MCF 10A (cell line): Measurements from ENCODE around the gene TNP2. TPM values are rescaled to one million over a fixed set of nuclear protein-coding genes. Genes with fewer than 3 reads are reported as not detected.

Experiments used
- BruUV-seq: library from RNA; stranded (reverse); fragments of 400-500 nt; replicated peaks from 2 replicates; lab custom pipeline; 2021; lab: Mats Ljungman, UMichigan
- CTCF ChIA-PET: fragments of 300-600 bp; sonication (Branson Sonifier 250); formaldehyde crosslinking; extraction: SDS; loops from one replicate; lab custom pipeline; 2021; ENCODE audit warnings: antibody characterized with exemption, inconsistent platforms; lab: Yijun Ruan, JAX
- POLR2A ChIA-PET: fragments of 300-600, 350-650 bp; sonication (Branson Sonifier 250); formaldehyde crosslinking; extraction: SDS; loops from one replicate; lab custom pipeline; 2020; ENCODE audit warnings: antibody characterized with exemption, inconsistent platforms; lab: Yijun Ruan, JAX
- DNase-seq: peaks from one replicate; pipeline ENCODE4 v3.0.0-alpha.2; 2018; ENCODE audit not compliant: unreplicated experiment
- H3K27ac Mint-ChIP-seq: one replicate; pipeline ENCODE4 v1.8.0; 2022; ENCODE audit warnings: mild to moderate bottlenecking, low read depth, mixed read lengths; ENCODE audit not compliant: unreplicated experiment
- H3K27me3 Mint-ChIP-seq: one replicate; pipeline ENCODE4 v1.8.0; 2022; ENCODE audit warnings: mixed read lengths; ENCODE audit not compliant: insufficient read depth, unreplicated experiment
- H3K36me3 Mint-ChIP-seq: one replicate; pipeline ENCODE4 v1.8.0; 2022; ENCODE audit warnings: mild to moderate bottlenecking, moderate library complexity, mixed read lengths; ENCODE audit not compliant: insufficient read depth, unreplicated experiment
- H3K4me1 Mint-ChIP-seq: one replicate; pipeline ENCODE4 v1.8.0; 2022; ENCODE audit warnings: mixed read lengths; ENCODE audit not compliant: insufficient read depth, unreplicated experiment
- H3K4me3 Mint-ChIP-seq: one replicate; pipeline ENCODE4 v1.8.0; 2022; ENCODE audit warnings: mild to moderate bottlenecking, moderate library complexity, mixed read lengths; ENCODE audit not compliant: unreplicated experiment
- H3K9me3 Mint-ChIP-seq: one replicate; pipeline ENCODE4 v1.8.0; 2022; ENCODE audit warnings: mixed read lengths; ENCODE audit not compliant: unreplicated experiment
- CTCF ChIP-seq: fragments of 200-600 bp; IDR thresholded peaks from one replicate; pipeline ENCODE4 v1.8.0; 2022; ENCODE audit warnings: antibody characterized with exemption, mild to moderate bottlenecking; ENCODE audit not compliant: unreplicated experiment
- intact Hi-C: fragments of 100-400 bp; cut with micrococcal nuclease; formaldehyde crosslinking; loops from 2 replicates; pipeline ENCODE4 v1.14.1; 2022
- total RNA-seq: library from RNA; stranded (reverse); gene quantifications from 2 replicates; pipeline ENCODE4 v1.2.3, GENCODE V29; 2022

Gene TNP2
- total RNA-seq, 1 experiment from 2014 or later: not detected

- Mint-ChIP-seq H3K36me3 (no peaks in the 10 kb centered on the region), H3K27me3 (no peaks in the 10 kb centered on the region), H3K4me3 (no peak within 1 kb of the TSS), H3K9me3 (no peaks in the 10 kb centered on the region), H3K27ac (no peak within 1 kb of the TSS), H3K4me1 (peaks cover 6% of the 10 kb centered on the region)
- CTCF ChIA-PET: interaction anchor here (0.8 to 1.0 kb wide), 3 partner anchors 19 to 322 kb away, joined by 3 read pairs; no protein-coding TSS in a partner anchor
- no TSS peak for BruUV-seq
- DNase-seq: no peak
- TF ChIP-seq CTCF: no peak
- intact Hi-C loops: no loop called here
- POLR2A ChIA-PET: no interaction called here
These were observed 7.2 kb upstream of the TNP2 start, which contains the start of gene PRM2 for GRCh38 chr16:11276143-11276895. PRM2 (minus strand) TSS chr16:11276480; CDS start chr16:11276370, 110 bp downstream.

- no peak for DNase-seq
- Mint-ChIP-seq H3K36me3 (no peaks in the 10 kb centered on the region), H3K9me3 (no peaks in the 10 kb centered on the region), H3K4me3 (no peak overlapping the region), H3K4me1 (peaks cover 6% of the 10 kb centered on the region), H3K27me3 (peaks cover 8% of the 10 kb centered on the region), H3K27ac (no peak overlapping the region)
- no peak for TF ChIP-seq CTCF
- no TSS peak for BruUV-seq
- intact Hi-C loops: no loop called here
- ChIA-PET POLR2A (no interaction called here), CTCF (interaction anchor here (0.6 to 0.7 kb wide), 2 partner anchors 21 to 326 kb away, joined by 3 to 6 read pairs; no protein-coding TSS in a partner anchor)
These were observed 5.8 kb upstream of the TNP2 start for GRCh38 chr16:11274964-11275363.

GRCh38 chr16:11273721-11274324 lies 4.7 kb upstream of the TNP2 start:
- TF ChIP-seq CTCF: no peak
- H3K4me1 Mint-ChIP-seq: peaks cover 6% of the 10 kb centered on the region
- no peak for DNase-seq
- POLR2A ChIA-PET: no interaction called here
- H3K9me3 Mint-ChIP-seq: no peaks in the 10 kb centered on the region
- intact Hi-C loops: no loop called here
- BruUV-seq: no TSS peak
- no peak overlapping the region for H3K4me3 Mint-ChIP-seq
- CTCF ChIA-PET: interaction anchor here (0.9 to 2.8 kb wide), 2 partner anchors 97 to 310 kb away, joined by 3 to 9 read pairs; no protein-coding TSS in a partner anchor
- H3K27ac Mint-ChIP-seq: no peak overlapping the region
- H3K36me3 Mint-ChIP-seq: no peaks in the 10 kb centered on the region
- H3K27me3 Mint-ChIP-seq: peaks cover 20% of the 10 kb centered on the region

GRCh38 chr16:11272921-11273720 lies 4.0 kb upstream of the TNP2 start, which contains the start of gene PRM3:
PRM3 (minus strand) TSS chr16:11273629; CDS start chr16:11273595, 34 bp downstream.
- intact Hi-C loops: no loop called here
- BruUV-seq: no TSS peak
- H3K4me1 Mint-ChIP-seq: peaks cover 6% of the 10 kb centered on the region
- no peak within 1 kb of the TSS for H3K27ac Mint-ChIP-seq
- no peaks in the 10 kb centered on the region for H3K36me3 Mint-ChIP-seq
- ChIA-PET POLR2A (no interaction called here), CTCF (interaction anchor here (2.8 kb wide), 1 partner anchor 309 kb away, joined by 9 read pairs; no protein-coding TSS in a partner anchor)
- no peaks in the 10 kb centered on the region for H3K9me3 Mint-ChIP-seq
- peaks cover 27% of the 10 kb centered on the region for H3K27me3 Mint-ChIP-seq
- TF ChIP-seq CTCF: no peak
- H3K4me3 Mint-ChIP-seq: no peak within 1 kb of the TSS
- no peak for DNase-seq
